ENCODE measurements around the gene NT5C3A.

Gene NT5C3A

GRCh38 chr7:33062023-33062781 lies at the start of gene NT5C3A:
Gene NT5C3A (minus strand): TSS chr7:33062776. CDS start chr7:33062705, 71 bp downstream.
- TF ChIP-seq, protein P1, sequence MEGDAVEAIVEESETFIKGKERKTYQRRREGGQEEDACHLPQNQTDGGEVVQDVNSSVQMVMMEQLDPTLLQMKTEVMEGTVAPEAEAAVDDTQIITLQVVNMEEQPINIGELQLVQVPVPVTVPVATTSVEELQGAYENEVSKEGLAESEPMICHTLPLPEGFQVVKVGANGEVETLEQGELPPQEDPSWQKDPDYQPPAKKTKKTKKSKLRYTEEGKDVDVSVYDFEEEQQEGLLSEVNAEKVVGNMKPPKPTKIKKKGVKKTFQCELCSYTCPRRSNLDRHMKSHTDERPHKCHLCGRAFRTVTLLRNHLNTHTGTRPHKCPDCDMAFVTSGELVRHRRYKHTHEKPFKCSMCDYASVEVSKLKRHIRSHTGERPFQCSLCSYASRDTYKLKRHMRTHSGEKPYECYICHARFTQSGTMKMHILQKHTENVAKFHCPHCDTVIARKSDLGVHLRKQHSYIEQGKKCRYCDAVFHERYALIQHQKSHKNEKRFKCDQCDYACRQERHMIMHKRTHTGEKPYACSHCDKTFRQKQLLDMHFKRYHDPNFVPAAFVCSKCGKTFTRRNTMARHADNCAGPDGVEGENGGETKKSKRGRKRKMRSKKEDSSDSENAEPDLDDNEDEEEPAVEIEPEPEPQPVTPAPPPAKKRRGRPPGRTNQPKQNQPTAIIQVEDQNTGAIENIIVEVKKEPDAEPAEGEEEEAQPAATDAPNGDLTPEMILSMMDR (conservative IDR thresholded peaks at IDR 0.05; ENCODE audit: low read depth, low read length), result no peak
- peak; percentile 45 for DNase-seq (ENCODE audit: low read depth)
- H3K4me3 ChIP-seq (ENCODE audit: low read depth, low read length), result peak within 1 kb of the TSS; percentile 84

- DNase-seq (ENCODE audit: low read depth), result no peak
- TF ChIP-seq, protein P1 (conservative IDR thresholded peaks at IDR 0.05; ENCODE audit: low read depth, low read length), result no peak
- H3K4me3 ChIP-seq (ENCODE audit: low read depth, low read length), result no peak overlapping the region
Observed at GRCh38 chr7:33111614-33112013, 49.0 kb upstream of the NT5C3A start.

GRCh38 chr7:33109758-33110238 lies 47.2 kb upstream of the NT5C3A start:
- TF ChIP-seq, protein P1 (conservative IDR thresholded peaks at IDR 0.05; ENCODE audit: low read depth, low read length), result no peak
- peak; percentile 15 for DNase-seq (ENCODE audit: low read depth)
- H3K4me3 ChIP-seq (ENCODE audit: low read depth, low read length), result peak overlapping the region; percentile 78

GRCh38 chr7:33109005-33109757 lies 46.6 kb upstream of the NT5C3A start, which contains the start of gene RP9:
Gene RP9 (minus strand): TSS chr7:33109404. CDS start chr7:33109372, 32 bp downstream.
- TF ChIP-seq, protein P1 (conservative IDR thresholded peaks at IDR 0.05; ENCODE audit: low read depth, low read length), result no peak

GRCh38 chr7:33108554-33109004 lies 46.0 kb upstream of the NT5C3A start:
- peak overlapping the region; percentile 78 for H3K4me3 ChIP-seq (ENCODE audit: low read depth, low read length)
- TF ChIP-seq, protein P1 (conservative IDR thresholded peaks at IDR 0.05; ENCODE audit: low read depth, low read length), result peak; percentile 14

More at GRCh38 chr7:33109005-33109757, 46.6 kb upstream of the NT5C3A start, which contains the start of gene RP9:
- peak within 1 kb of the TSS; percentile 78 for H3K4me3 ChIP-seq (ENCODE audit: low read depth, low read length)
- DNase-seq (ENCODE audit: low read depth), result peak; percentile 54

DNA sequence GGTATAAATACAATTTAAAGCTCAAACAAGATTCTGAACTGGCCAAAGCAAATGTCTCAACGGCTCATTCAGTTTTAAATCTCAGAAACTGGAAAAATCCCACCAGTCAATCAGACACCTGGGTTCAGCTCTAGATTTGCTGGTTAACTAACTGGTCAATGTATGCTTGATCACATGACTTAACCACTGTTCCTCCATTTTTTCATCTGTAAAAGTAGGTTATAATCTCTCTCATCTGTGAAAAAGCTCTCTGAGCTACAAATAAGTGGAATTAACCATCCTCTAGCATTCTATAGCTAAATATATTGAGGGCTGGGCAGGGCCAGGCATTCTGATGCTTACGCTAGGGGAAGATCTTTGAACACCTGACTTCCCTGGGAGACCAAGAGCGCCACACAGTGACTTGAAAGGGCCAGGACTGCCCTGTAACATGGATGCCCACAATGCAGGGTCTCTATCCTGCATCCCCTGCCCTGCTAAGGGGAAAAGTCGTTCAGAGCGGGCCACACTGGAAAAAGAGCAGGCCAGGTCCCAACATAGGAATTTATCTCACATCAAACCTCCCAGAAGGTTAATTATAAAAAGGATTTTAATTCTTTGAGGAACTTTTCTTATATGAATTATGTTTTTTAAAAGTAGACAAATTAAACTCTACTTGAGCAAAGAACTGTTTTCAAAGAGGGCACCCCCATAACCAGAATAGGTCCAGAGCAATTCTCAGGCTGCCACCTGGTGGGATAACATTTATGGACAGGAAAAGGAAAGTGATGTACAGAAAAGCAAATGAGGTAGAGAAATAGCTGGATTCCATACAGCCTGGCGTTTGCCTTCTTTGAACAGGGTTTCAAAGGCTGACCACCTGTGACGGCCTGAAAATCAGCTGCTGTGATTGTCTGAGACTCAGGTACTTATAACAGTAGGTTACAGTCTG lies 44.8 kb upstream of the NT5C3A start:
- peak overlapping the region; percentile 24 for H3K4me3 ChIP-seq (ENCODE audit: low read depth, low read length)
- TF ChIP-seq, protein P1 (conservative IDR thresholded peaks at IDR 0.05; ENCODE audit: low read depth, low read length), result peak; percentile 68
- peak; percentile 74 for DNase-seq (ENCODE audit: low read depth)

More at GRCh38 chr7:33108554-33109004, 46.0 kb upstream of the NT5C3A start:
- DNase-seq (ENCODE audit: low read depth), result no peak

Data from choroid plexus epithelial cell (primary cell).